DOHH2 (cell line): ENCODE results near the gene ALS2CL.

Experiments
- CTCF ChIP-seq: fragments of 200-600 bp; sonication (generic); IDR thresholded peaks from one replicate; pipeline ENCODE4 v1.5.1; 2014; ENCODE audit warnings: antibody characterized with exemption, mild to moderate bottlenecking, low read depth, low read length; ENCODE audit not compliant: poor library complexity, severe bottlenecking
- EZH2phosphoT487 ChIP-seq: fragments of 200-600 bp; sonication (generic); IDR thresholded peaks from 2 replicates; pipeline ENCODE4 v1.6.1; 2017; ENCODE audit warnings: borderline replicate concordance, mild to moderate bottlenecking, antibody characterized with exemption, low read length, moderate library complexity, mixed read lengths

GRCh38 chr3:46668116-46668515, 25.4 kb downstream of the ALS2CL start:
- no peak for TF ChIP-seq CTCF
- TF ChIP-seq EZH2phosphoT487 = no peak
